GM12873 (cell line): ENCODE results near the gene SOHLH2.

Source experiments
- TF ChIP-seq, protein P1 (sequence below): IDR thresholded peaks from 2 replicates; pipeline ENCODE4 v1.5.1; 2012; ENCODE audit warnings: low read depth, mild to moderate bottlenecking, moderate library complexity, low read length, control low read depth; ENCODE audit not compliant: insufficient read depth; ENCODE audit errors: missing control alignments

The SOHLH2 gene

DNA sequence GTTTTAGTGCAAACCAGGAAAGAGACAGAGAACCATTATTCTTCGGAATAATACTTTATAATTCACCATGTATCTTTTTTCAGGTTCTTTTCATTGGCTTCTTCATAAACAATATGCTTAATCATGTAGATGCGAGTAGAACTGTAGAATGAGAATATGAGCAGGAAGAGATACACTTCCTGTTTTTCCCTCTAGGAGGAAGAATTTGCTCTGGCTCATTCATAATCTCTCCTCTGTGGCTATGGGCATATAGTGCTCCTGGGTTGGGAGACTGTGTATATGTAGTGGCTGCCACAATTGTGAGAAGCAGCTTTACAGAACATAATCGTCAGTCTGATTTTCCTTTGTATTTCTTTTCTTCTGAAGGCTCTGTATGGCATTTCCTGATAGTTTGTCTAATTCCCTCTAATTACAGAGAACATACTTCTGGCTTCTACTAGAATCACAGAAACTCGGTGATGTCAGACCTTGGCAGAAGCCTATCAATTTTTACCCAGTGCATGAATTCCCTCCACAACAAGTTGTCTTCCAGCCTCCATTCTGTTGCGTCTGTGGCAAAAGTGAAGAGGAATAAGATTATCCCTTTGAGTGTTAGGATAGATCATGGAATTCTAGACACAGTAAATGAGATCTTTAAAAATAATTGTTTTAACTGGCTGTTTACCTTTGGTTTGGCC lies 80.3 kb downstream of the SOHLH2 start:
- TF ChIP-seq, protein P1, sequence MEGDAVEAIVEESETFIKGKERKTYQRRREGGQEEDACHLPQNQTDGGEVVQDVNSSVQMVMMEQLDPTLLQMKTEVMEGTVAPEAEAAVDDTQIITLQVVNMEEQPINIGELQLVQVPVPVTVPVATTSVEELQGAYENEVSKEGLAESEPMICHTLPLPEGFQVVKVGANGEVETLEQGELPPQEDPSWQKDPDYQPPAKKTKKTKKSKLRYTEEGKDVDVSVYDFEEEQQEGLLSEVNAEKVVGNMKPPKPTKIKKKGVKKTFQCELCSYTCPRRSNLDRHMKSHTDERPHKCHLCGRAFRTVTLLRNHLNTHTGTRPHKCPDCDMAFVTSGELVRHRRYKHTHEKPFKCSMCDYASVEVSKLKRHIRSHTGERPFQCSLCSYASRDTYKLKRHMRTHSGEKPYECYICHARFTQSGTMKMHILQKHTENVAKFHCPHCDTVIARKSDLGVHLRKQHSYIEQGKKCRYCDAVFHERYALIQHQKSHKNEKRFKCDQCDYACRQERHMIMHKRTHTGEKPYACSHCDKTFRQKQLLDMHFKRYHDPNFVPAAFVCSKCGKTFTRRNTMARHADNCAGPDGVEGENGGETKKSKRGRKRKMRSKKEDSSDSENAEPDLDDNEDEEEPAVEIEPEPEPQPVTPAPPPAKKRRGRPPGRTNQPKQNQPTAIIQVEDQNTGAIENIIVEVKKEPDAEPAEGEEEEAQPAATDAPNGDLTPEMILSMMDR, result no peak

DNA sequence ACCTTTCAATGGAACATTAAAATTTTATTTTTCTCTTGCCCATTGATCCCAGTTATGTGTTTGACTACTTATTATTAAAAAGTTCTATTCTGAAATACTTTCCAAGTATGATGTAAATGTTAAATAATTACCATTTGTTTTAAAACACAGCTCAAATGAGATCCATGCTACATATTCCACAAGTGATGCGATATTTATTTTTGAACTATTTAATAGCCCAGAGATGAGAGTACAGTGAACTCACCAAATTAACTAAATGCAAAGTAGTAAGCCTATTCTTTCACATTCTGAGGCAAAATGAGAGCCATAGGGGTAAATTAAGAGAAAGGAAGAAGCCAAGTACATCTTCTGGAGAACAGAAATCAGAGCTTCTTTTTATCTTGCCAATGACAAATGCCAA lies 82.0 kb downstream of the SOHLH2 start:
- TF ChIP-seq, protein P1, result no peak

DNA sequence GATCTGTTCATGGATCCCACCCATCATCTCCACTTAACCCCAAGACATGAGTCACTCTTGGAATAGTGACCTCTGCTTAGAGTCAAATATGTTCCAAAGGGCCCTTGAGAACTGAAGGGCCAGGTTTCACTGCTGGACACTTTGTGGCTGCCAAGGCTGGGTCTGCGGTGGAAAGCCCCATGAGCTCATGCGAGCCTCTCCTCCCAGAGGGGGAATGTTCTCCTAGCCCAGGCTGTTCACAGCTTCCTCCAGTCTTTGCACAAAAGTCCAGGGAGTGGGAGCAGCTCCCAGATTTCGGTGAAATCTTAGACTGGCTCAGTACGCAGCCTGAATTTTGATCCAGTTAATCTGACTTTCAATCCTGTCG lies 82.4 kb downstream of the SOHLH2 start:
- TF ChIP-seq, protein P1, result no peak

DNA sequence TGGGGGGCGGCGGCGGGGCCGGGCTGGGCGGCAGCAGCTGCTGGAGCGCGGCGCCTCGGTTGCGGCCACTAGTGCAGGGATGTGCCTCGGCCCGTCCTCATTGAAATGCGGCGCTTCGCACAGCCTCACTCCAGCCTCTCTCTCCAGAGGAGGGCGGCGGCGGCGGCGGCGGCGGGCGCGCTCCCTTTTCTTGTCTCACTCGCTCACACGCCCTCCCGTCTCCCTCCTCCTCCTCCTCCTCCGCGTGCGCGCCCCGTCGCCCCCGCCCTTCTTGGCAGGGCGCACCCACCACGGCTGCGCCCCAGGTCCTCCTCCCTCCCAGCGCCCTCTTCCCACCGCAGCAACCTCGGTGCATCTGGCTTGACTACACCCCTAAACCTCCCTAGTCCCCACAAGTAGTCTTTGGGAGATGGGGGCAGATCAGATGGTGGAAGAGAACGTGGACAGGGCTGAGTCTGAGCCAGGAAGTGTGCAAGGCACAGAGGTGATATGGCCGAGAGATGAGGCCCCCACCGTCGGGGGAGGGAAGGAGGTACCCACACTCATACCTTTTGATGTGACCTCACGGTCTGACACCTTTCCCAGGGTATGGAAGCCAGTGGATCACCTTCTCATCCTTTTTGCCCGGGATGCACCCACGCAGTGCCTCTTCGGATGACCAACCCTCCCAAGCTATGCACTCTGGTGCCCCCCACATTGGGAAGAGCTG lies 83.0 kb downstream of the SOHLH2 start, which contains the start of gene DCLK1:
Gene DCLK1 (minus strand): TSS at position 161 of the 709 bp plus-strand sequence.
- TF ChIP-seq, protein P1, result no peak

DNA sequence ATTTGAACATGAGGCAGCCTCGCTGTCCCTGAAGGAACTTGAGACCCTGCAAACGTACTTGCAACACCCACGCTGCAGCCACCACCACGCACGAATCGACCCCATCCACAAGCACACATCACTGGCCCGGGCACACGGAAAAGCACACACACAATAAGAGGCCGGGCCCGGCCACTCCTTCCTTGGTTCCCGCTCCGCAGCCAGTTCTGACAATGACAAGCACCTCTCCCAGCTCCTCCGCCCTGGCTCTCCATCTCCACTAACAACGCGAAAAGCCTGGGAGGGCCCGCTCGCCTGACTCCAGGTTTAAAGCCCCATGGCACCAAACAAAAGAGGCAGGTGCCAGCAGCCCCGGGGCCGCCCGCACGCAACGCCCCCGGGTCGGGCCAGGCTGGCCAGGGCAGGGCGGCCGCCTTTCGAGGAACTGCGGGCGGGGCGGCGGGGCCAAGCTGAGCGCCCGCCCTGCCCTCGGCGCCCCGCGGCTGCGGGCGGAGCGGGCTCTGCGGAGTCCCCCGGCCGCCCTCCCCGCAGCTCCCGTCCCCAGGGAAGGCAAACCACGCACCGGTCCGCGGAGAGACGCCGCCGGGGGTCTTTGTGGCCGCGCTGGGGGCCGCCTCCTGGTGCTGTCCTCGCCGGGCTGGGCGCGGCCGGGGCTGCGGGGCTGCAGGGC lies 83.7 kb downstream of the SOHLH2 start:
- TF ChIP-seq, protein P1, result no peak

DNA sequence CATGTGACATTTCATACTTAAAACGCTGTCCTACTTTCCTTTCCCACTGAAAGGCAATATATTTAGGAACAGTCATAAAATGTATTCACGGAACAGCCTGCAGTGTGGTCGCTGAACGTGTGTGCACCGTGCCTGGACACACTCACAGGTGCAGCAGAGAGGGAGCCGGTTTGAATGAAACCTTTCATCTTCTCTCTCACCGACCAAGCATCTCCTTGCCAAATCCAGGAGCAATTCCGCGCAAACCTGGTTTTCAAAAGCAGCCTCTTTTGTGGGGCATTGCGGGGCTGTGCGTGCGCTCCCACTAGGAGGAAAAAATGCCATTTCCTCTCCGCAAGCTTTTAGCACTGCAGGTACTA lies 84.2 kb downstream of the SOHLH2 start:
- TF ChIP-seq, protein P1, result no peak

DNA sequence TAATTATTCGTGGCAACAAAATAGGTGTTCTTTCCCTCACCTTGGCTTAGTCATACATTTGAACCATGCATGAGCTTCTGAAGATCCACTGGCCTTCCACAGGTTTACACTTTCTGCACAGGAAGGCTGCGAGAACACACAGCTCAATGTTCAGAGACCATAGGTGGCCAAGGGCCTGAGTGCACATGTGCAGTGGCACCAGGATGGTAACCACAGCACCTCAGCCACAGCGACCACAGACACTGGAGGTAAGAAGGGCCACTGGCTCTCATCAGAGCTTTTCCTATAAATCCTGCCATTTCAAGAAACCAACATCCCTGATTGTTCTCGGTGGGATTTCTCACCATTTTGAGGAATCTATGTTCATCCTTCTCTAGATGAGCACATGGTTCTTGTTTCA lies 84.8 kb downstream of the SOHLH2 start:
- TF ChIP-seq, protein P1, result no peak
